Mesenchymal stem cell (in vitro differentiated cells and primary cell): Measurements from ENCODE around the gene ARMH1.

ENCODE experiments used
- DNase-seq: peaks from one replicate; pipeline ENCODE4 v3.0.0-alpha.2; 2013
- H2AFZ ChIP-seq: one replicate; pipeline ENCODE4 v1.6.1; 2013; ENCODE audit warnings: low read depth, mild to moderate bottlenecking, control low read depth, inconsistent platforms, low read length, moderate library complexity
- H2AK5ac ChIP-seq: 2 replicates; pipeline ENCODE4 v1.6.1; 2013; ENCODE audit warnings: low read length, moderate library complexity, mild to moderate bottlenecking, inconsistent platforms; ENCODE audit not compliant: severe bottlenecking
- H2BK120ac ChIP-seq: one replicate; pipeline ENCODE4 v1.6.1; 2013; ENCODE audit warnings: low read depth, mild to moderate bottlenecking, inconsistent platforms, low read length, moderate library complexity
- H2BK12ac ChIP-seq, 2 experiments: one replicate each; pipeline ENCODE4 v1.6.1; 2013; ENCODE audit warnings: inconsistent platforms in 2 of 2, low read length in 2 of 2, mild to moderate bottlenecking in 2 of 2, moderate library complexity in 2 of 2, control low read depth in 1 of 2
- H2BK15ac ChIP-seq: one replicate; pipeline ENCODE4 v1.6.1; 2013; ENCODE audit warnings: mild to moderate bottlenecking, low read depth, inconsistent platforms; ENCODE audit not compliant: poor library complexity, severe bottlenecking
- H2BK5ac ChIP-seq: 2 replicates; pipeline ENCODE4 v1.6.1; 2013; ENCODE audit warnings: low read depth, mild to moderate bottlenecking, low read length, control low read depth, inconsistent platforms; ENCODE audit not compliant: poor library complexity, severe bottlenecking
- H3K14ac ChIP-seq, 2 experiments: one replicate each; pipeline ENCODE4 v1.6.1; 2013; ENCODE audit warnings: inconsistent platforms in 2 of 2, low read length in 2 of 2, control low read depth in 1 of 2, mild to moderate bottlenecking in 1 of 2, moderate library complexity in 1 of 2
- H3K18ac ChIP-seq, 2 experiments: one replicate each; pipeline ENCODE4 v1.6.1; 2013; ENCODE audit warnings: inconsistent platforms in 2 of 2, low read length in 2 of 2, control low read depth in 1 of 2, low read depth in 1 of 2, mild to moderate bottlenecking in 1 of 2
- H3K23ac ChIP-seq, 2 experiments: one replicate each; pipeline ENCODE4 v1.6.1; 2013; ENCODE audit warnings: inconsistent platforms in 2 of 2, low read length in 2 of 2, mild to moderate bottlenecking in 2 of 2, moderate library complexity in 2 of 2, control low read depth in 1 of 2
- H3K27ac ChIP-seq: 2 replicates; pipeline ENCODE4 v1.5.1; 2013; ENCODE audit warnings: mild to moderate bottlenecking, moderate library complexity, low read length, control low read depth, inconsistent platforms; ENCODE audit not compliant: poor library complexity, severe bottlenecking
- H3K27me3 ChIP-seq, 2 experiments: 2 replicates each; pipeline versions ENCODE4 v1.6.1 to v1.7.0; 2013; ENCODE audit warnings: low read length in 2 of 2, mild to moderate bottlenecking in 2 of 2, moderate library complexity in 2 of 2, control low read depth in 1 of 2, inconsistent platforms in 1 of 2; ENCODE audit not compliant: control insufficient read depth in 1 of 2, insufficient read depth in 1 of 2
- H3K36me3 ChIP-seq, 2 experiments: 2 replicates each; pipeline versions ENCODE4 v1.6.1 to v1.7.0; 2013; ENCODE audit warnings: low read length in 2 of 2, control low read depth in 1 of 2, inconsistent platforms in 1 of 2, low read depth in 1 of 2, mild to moderate bottlenecking in 1 of 2; ENCODE audit not compliant: insufficient read depth in 2 of 2, control insufficient read depth in 1 of 2
- H3K4ac ChIP-seq, 2 experiments: one replicate each; pipeline ENCODE4 v1.6.1; 2013; ENCODE audit warnings: inconsistent platforms in 2 of 2, low read length in 2 of 2, mild to moderate bottlenecking in 2 of 2, moderate library complexity in 2 of 2, control low read depth in 1 of 2, low read depth in 1 of 2
- H3K4me1 ChIP-seq: 2 replicates; pipeline ENCODE4 v1.6.1; 2013; ENCODE audit warnings: low read depth, low read length, control low read depth; ENCODE audit not compliant: control insufficient read depth, insufficient read depth
- H3K4me2 ChIP-seq: 2 replicates; pipeline ENCODE4 v1.6.1; 2013; ENCODE audit warnings: low read length, mild to moderate bottlenecking, inconsistent platforms; ENCODE audit not compliant: poor library complexity, severe bottlenecking
- H3K4me3 ChIP-seq, 2 experiments: 2 replicates each; pipeline versions ENCODE4 v1.5.1 to v1.7.0; 2013; ENCODE audit warnings: low read length in 2 of 2, mild to moderate bottlenecking in 2 of 2, control low read depth in 1 of 2, low read depth in 1 of 2; ENCODE audit not compliant: insufficient read depth in 1 of 2
- H3K79me1 ChIP-seq: replicated peaks from 2 replicates; pipeline ENCODE4 v1.6.1; 2013; ENCODE audit warnings: mild to moderate bottlenecking, control low read depth, low read length, inconsistent platforms; ENCODE audit not compliant: poor library complexity, severe bottlenecking
- H3K9ac ChIP-seq: 2 replicates; pipeline ENCODE4 v1.7.0; 2013; ENCODE audit warnings: mild to moderate bottlenecking, low read length, moderate library complexity
- H3K9me3 ChIP-seq: 2 replicates; pipeline ENCODE4 v1.7.0; 2013; ENCODE audit warnings: mild to moderate bottlenecking, low read length; ENCODE audit not compliant: control insufficient read depth
- H4K8ac ChIP-seq: one replicate; pipeline ENCODE4 v1.6.1; 2013; ENCODE audit warnings: inconsistent platforms, mild to moderate bottlenecking, low read length, moderate library complexity
- H4K91ac ChIP-seq: one replicate; pipeline ENCODE4 v1.6.1; 2013; ENCODE audit warnings: mild to moderate bottlenecking, low read length, inconsistent platforms
- WGBS: methylation state at CpG from one replicate; pipeline ENCODE4 v1.1.7; 2013; ENCODE audit warnings: mixed read lengths; 5-methylcytosine and 5-hydroxymethylcytosine counted together

The ARMH1 gene

GRCh38 chr1:44646261-44647110 is 28.0 kb upstream of the ARMH1 start:
- Histone ChIP-seq H3K36me3 (peaks cover 82 to 90% of the 10 kb centered on the region in 2 experiments), H3K27me3 (no peaks in the 10 kb centered on the region), H3K23ac (no peak overlapping the region), H2BK120ac (no peak overlapping the region), H3K14ac (no peak overlapping the region), H4K91ac (no peak overlapping the region), H2BK5ac (no peak overlapping the region), H3K4me2 (no peak overlapping the region), H3K27ac (no peak overlapping the region), H4K8ac (no peak overlapping the region), H3K4me3 (no peak overlapping the region), H3K79me1 (peaks cover 48% of the 10 kb centered on the region), H2BK12ac (no peak overlapping the region), H3K4ac (no peak overlapping the region), H3K9ac (peak overlapping the region; percentile 13), H3K18ac (no peak overlapping the region), H3K4me1 (peaks cover 7% of the 10 kb centered on the region), H2BK15ac (no peak overlapping the region), H2AFZ (no peak overlapping the region), H2AK5ac (no peak overlapping the region), H3K9me3 (no peaks in the 10 kb centered on the region)
- WGBS, result 90% methylated on average over 27 of the region's 28 CpGs
- no peak for DNase-seq

GRCh38 chr1:44647896-44648295 is 26.6 kb upstream of the ARMH1 start:
- DNase-seq, result no peak
- Histone ChIP-seq H2AFZ (no peak overlapping the region), H4K8ac (no peak overlapping the region), H3K4me3 (no peak overlapping the region), H3K27me3 (no peaks in the 10 kb centered on the region), H3K27ac (no peak overlapping the region), H3K14ac (no peak overlapping the region), H3K23ac (no peak overlapping the region), H3K36me3 (peaks cover 73 to 86% of the 10 kb centered on the region in 2 experiments), H3K4me1 (peaks cover 7% of the 10 kb centered on the region), H4K91ac (no peak overlapping the region), H2AK5ac (no peak overlapping the region), H3K18ac (no peak overlapping the region), H2BK120ac (no peak overlapping the region), H3K9ac (no peak overlapping the region), H3K79me1 (peaks cover 39% of the 10 kb centered on the region), H3K9me3 (no peaks in the 10 kb centered on the region), H2BK12ac (no peak overlapping the region), H2BK5ac (no peak overlapping the region), H3K4ac (no peak overlapping the region), H2BK15ac (no peak overlapping the region), H3K4me2 (no peak overlapping the region)
- WGBS, result 93% methylated on average over 2 of the region's 2 CpGs

- H3K36me3 ChIP-seq, result peaks cover 70 to 87% of the 10 kb centered on the region in 2 experiments
- H3K4me3 ChIP-seq, result no peak overlapping the region
- no peak overlapping the region for H2AFZ ChIP-seq
- H2BK12ac ChIP-seq, result no peak overlapping the region
- no peak overlapping the region for H2BK120ac ChIP-seq
- WGBS, result 90% methylated on average over 13 of the region's 13 CpGs
- peaks cover 35% of the 10 kb centered on the region for H3K79me1 ChIP-seq
- no peak overlapping the region for H2AK5ac ChIP-seq
- no peak overlapping the region for H3K27ac ChIP-seq
- H3K18ac ChIP-seq, result no peak overlapping the region
- H4K91ac ChIP-seq, result no peak overlapping the region
- no peak overlapping the region for H3K4me2 ChIP-seq
- no peak overlapping the region for H2BK15ac ChIP-seq
- H3K14ac ChIP-seq, result no peak overlapping the region
- no peaks in the 10 kb centered on the region for H3K27me3 ChIP-seq
- H3K9me3 ChIP-seq, result no peaks in the 10 kb centered on the region
- H4K8ac ChIP-seq, result no peak overlapping the region
- no peak overlapping the region for H3K23ac ChIP-seq
- peaks cover 6% of the 10 kb centered on the region for H3K4me1 ChIP-seq
- no peak overlapping the region for H3K9ac ChIP-seq
- no peak overlapping the region for H2BK5ac ChIP-seq
- DNase-seq, result no peak
- no peak overlapping the region for H3K4ac ChIP-seq
These were observed 25.8 kb upstream of the ARMH1 start for GRCh38 chr1:44648529-44649250.

- Histone ChIP-seq H3K4me1 (peaks cover 4% of the 10 kb centered on the region), H3K9ac (no peak overlapping the region), H2BK5ac (no peak overlapping the region), H3K4ac (no peak overlapping the region), H2AFZ (no peak overlapping the region), H3K79me1 (peaks cover 28% of the 10 kb centered on the region), H2AK5ac (no peak overlapping the region), H2BK12ac (no peak overlapping the region), H3K27me3 (no peaks in the 10 kb centered on the region), H3K18ac (no peak overlapping the region), H3K36me3 (peaks cover 72 to 84% of the 10 kb centered on the region in 2 experiments), H3K27ac (no peak overlapping the region), H4K8ac (no peak overlapping the region), H2BK120ac (no peak overlapping the region), H3K4me2 (no peak overlapping the region), H3K23ac (peak overlapping the region in 1 of 2 experiments; percentile 42), H3K9me3 (no peaks in the 10 kb centered on the region), H4K91ac (no peak overlapping the region), H3K14ac (no peak overlapping the region), H2BK15ac (no peak overlapping the region), H3K4me3 (peak overlapping the region in 1 of 2 experiments; percentile 21)
- no peak for DNase-seq
- 94% methylated on average over 6 of the region's 13 CpGs for WGBS
These were observed 24.7 kb upstream of the ARMH1 start for GRCh38 chr1:44649788-44650158.
